MCF 10A (cell line): Measurements from ENCODE around the gene SRGAP3. TPM values are rescaled to one million over a fixed set of nuclear protein-coding genes. Genes with fewer than 3 reads are reported as not detected.

Experiments used
- BruUV-seq: library from RNA; stranded (reverse); fragments of 400-500 nt; replicated peaks from 2 replicates; lab custom pipeline; 2021; lab: Mats Ljungman, UMichigan
- CTCF ChIA-PET: fragments of 300-600 bp; sonication (Branson Sonifier 250); formaldehyde crosslinking; extraction: SDS; loops from one replicate; lab custom pipeline; 2021; ENCODE audit warnings: antibody characterized with exemption, inconsistent platforms; lab: Yijun Ruan, JAX
- POLR2A ChIA-PET: fragments of 300-600, 350-650 bp; sonication (Branson Sonifier 250); formaldehyde crosslinking; extraction: SDS; loops from one replicate; lab custom pipeline; 2020; ENCODE audit warnings: antibody characterized with exemption, inconsistent platforms; lab: Yijun Ruan, JAX
- DNase-seq: peaks from one replicate; pipeline ENCODE4 v3.0.0-alpha.2; 2018; ENCODE audit not compliant: unreplicated experiment
- H3K27ac Mint-ChIP-seq: one replicate; pipeline ENCODE4 v1.8.0; 2022; ENCODE audit warnings: mild to moderate bottlenecking, low read depth, mixed read lengths; ENCODE audit not compliant: unreplicated experiment
- H3K27me3 Mint-ChIP-seq: one replicate; pipeline ENCODE4 v1.8.0; 2022; ENCODE audit warnings: mixed read lengths; ENCODE audit not compliant: insufficient read depth, unreplicated experiment
- H3K36me3 Mint-ChIP-seq: one replicate; pipeline ENCODE4 v1.8.0; 2022; ENCODE audit warnings: mild to moderate bottlenecking, moderate library complexity, mixed read lengths; ENCODE audit not compliant: insufficient read depth, unreplicated experiment
- H3K4me1 Mint-ChIP-seq: one replicate; pipeline ENCODE4 v1.8.0; 2022; ENCODE audit warnings: mixed read lengths; ENCODE audit not compliant: insufficient read depth, unreplicated experiment
- H3K4me3 Mint-ChIP-seq: one replicate; pipeline ENCODE4 v1.8.0; 2022; ENCODE audit warnings: mild to moderate bottlenecking, moderate library complexity, mixed read lengths; ENCODE audit not compliant: unreplicated experiment
- H3K9me3 Mint-ChIP-seq: one replicate; pipeline ENCODE4 v1.8.0; 2022; ENCODE audit warnings: mixed read lengths; ENCODE audit not compliant: unreplicated experiment
- CTCF ChIP-seq: fragments of 200-600 bp; IDR thresholded peaks from one replicate; pipeline ENCODE4 v1.8.0; 2022; ENCODE audit warnings: antibody characterized with exemption, mild to moderate bottlenecking; ENCODE audit not compliant: unreplicated experiment
- intact Hi-C: fragments of 100-400 bp; cut with micrococcal nuclease; formaldehyde crosslinking; loops from 2 replicates; pipeline ENCODE4 v1.14.1; 2022
- total RNA-seq: library from RNA; stranded (reverse); gene quantifications from 2 replicates; pipeline ENCODE4 v1.2.3, GENCODE V29; 2022

SRGAP3 gene
- total RNA-seq, 1 experiment from 2014 or later, result 19.8 TPM

GRCh38 chr3:9146367-9147071, 102.9 kb downstream of the SRGAP3 start:
- Mint-ChIP-seq H3K27me3 (no peaks in the 10 kb centered on the region), H3K4me3 (no peak overlapping the region), H3K4me1 (peaks cover 48% of the 10 kb centered on the region), H3K27ac (peak overlapping the region; percentile 47), H3K9me3 (peaks cover 11% of the 10 kb centered on the region), H3K36me3 (no peaks in the 10 kb centered on the region)
- TF ChIP-seq CTCF, result no peak
- intact Hi-C loops, result no loop called here
- ChIA-PET POLR2A (interaction anchor here (0.7 kb wide), 1 partner anchor 67 kb away, joined by 3 read pairs; no protein-coding TSS in a partner anchor), CTCF (no interaction called here)
- BruUV-seq, result no TSS peak
- DNase-seq, result no peak

- no TSS peak for BruUV-seq
- CTCF ChIA-PET, result interaction anchor here (0.5 to 1.4 kb wide), 2 partner anchors 12 to 108 kb away, joined by 3 read pairs; no protein-coding TSS in a partner anchor
- intact Hi-C loops, result loop anchor here (5.0 kb wide), 1 partner anchor 104 kb away; the partner anchor contains the start of gene SRGAP3
Measured at GRCh38 chr3:9143184-9143583, 106.3 kb downstream of the SRGAP3 start.

GRCh38 chr3:9142362-9142761, 107.1 kb downstream of the SRGAP3 start:
- no peak for TF ChIP-seq CTCF
- peak; percentile 71 for DNase-seq
- H3K36me3 Mint-ChIP-seq, result no peaks in the 10 kb centered on the region
- H3K27me3 Mint-ChIP-seq, result no peaks in the 10 kb centered on the region
- H3K9me3 Mint-ChIP-seq, result peaks cover 18% of the 10 kb centered on the region
- CTCF ChIA-PET, result interaction anchor here (0.7 to 1.4 kb wide), 2 partner anchors 107 to 109 kb away, joined by 3 read pairs; partner anchors contain the start of gene SRGAP3
- no TSS peak for BruUV-seq
- intact Hi-C loops, result loop anchor here (5.0 kb wide), 1 partner anchor 105 kb away; the partner anchor contains the start of gene SRGAP3
- POLR2A ChIA-PET, result interaction anchor here (0.6 to 1.4 kb wide), 6 partner anchors 12 to 160 kb away, joined by 3 to 19 read pairs (median 4); partner anchors contain the start of gene SRGAP3
- H3K27ac Mint-ChIP-seq, result peak overlapping the region; percentile 89
- peaks cover 31% of the 10 kb centered on the region for H3K4me1 Mint-ChIP-seq
- H3K4me3 Mint-ChIP-seq, result peak overlapping the region; percentile 39

More at GRCh38 chr3:9143184-9143583, 106.3 kb downstream of the SRGAP3 start:
- H3K4me3 Mint-ChIP-seq, result no peak overlapping the region
- no peak for TF ChIP-seq CTCF
- no peak for DNase-seq
- no peaks in the 10 kb centered on the region for H3K36me3 Mint-ChIP-seq
- no peaks in the 10 kb centered on the region for H3K27me3 Mint-ChIP-seq
- POLR2A ChIA-PET, result interaction anchor here (0.7 kb wide), 1 partner anchor 7 kb away, joined by 3 read pairs; no protein-coding TSS in a partner anchor
- no peak overlapping the region for H3K27ac Mint-ChIP-seq
- peaks cover 31% of the 10 kb centered on the region for H3K4me1 Mint-ChIP-seq
- H3K9me3 Mint-ChIP-seq, result peaks cover 18% of the 10 kb centered on the region

- POLR2A ChIA-PET, result interaction anchor here (0.6 to 1.4 kb wide), 7 partner anchors 12 to 318 kb away, joined by 3 to 19 read pairs (median 4); partner anchors contain the start of gene SRGAP3
- Mint-ChIP-seq H3K27me3 (no peaks in the 10 kb centered on the region), H3K9me3 (peaks cover 18% of the 10 kb centered on the region), H3K36me3 (no peaks in the 10 kb centered on the region), H3K27ac (peak overlapping the region; percentile 89), H3K4me1 (peaks cover 28% of the 10 kb centered on the region), H3K4me3 (peak overlapping the region; percentile 39)
- BruUV-seq, result no TSS peak
- DNase-seq, result peak; percentile 81
- CTCF ChIA-PET, result interaction anchor here (0.7 to 1.4 kb wide), 2 partner anchors 108 to 110 kb away, joined by 3 read pairs; partner anchors contain the start of gene SRGAP3
- no peak for TF ChIP-seq CTCF
- intact Hi-C loops, result loop anchor here (5.0 kb wide), 1 partner anchor 105 kb away; the partner anchor contains the start of gene SRGAP3
Measured at GRCh38 chr3:9141928-9142289, 107.5 kb downstream of the SRGAP3 start.
